OCI-LY7 (cell line): ENCODE results near the gene VASP. TPM values are rescaled to one million over a fixed set of nuclear protein-coding genes. Genes with fewer than 3 reads are reported as not detected.

Source experiments
- BruUV-seq: library from RNA; stranded (reverse); fragments of 400-500 nt; replicated peaks from 2 replicates; lab custom pipeline; 2021; lab: Mats Ljungman, UMichigan
- CTCF ChIA-PET: fragments of 300-600 bp; sonication (Branson Sonifier 250); formaldehyde crosslinking; loops from one replicate; lab custom pipeline; 2022; ENCODE audit warnings: antibody characterized with exemption; ENCODE audit not compliant: unreplicated experiment; lab: Charles Lee
- POLR2A ChIA-PET: fragments of 300-600 bp; sonication (Branson Sonifier 250); formaldehyde crosslinking; loops from one replicate; lab custom pipeline; 2022; ENCODE audit warnings: antibody characterized with exemption; lab: Charles Lee
- DNase-seq: peaks from one replicate; pipeline ENCODE4 v3.0.0-alpha.2; 2015; ENCODE audit warnings: low spot score
- H2AFZ ChIP-seq: fragments of 200-600 bp; sonication (generic), shearing (Covaris generic); 2 replicates; pipeline ENCODE4 v1.6.1; 2014; ENCODE audit warnings: mild to moderate bottlenecking, antibody characterized with exemption, low read length, moderate library complexity
- H3K27ac ChIP-seq: fragments of 200-600 bp; sonication (generic); 2 replicates; pipeline ENCODE4 v1.5.1; 2014; ENCODE audit warnings: mixed run types, low read depth, mild to moderate bottlenecking, moderate library complexity, low read length, inconsistent platforms; ENCODE audit not compliant: poor library complexity, severe bottlenecking
- H3K36me3 ChIP-seq: fragments of 200-600 bp; sonication (generic); 2 replicates; pipeline ENCODE4 v1.6.1; 2014; ENCODE audit warnings: mild to moderate bottlenecking, antibody characterized with exemption, low read length, moderate library complexity, mixed read lengths; ENCODE audit not compliant: insufficient read depth
- H3K4me1 ChIP-seq: fragments of 200-600 bp; sonication (generic); 2 replicates; pipeline ENCODE4 v1.5.1; 2014; ENCODE audit warnings: mild to moderate bottlenecking, low read length; ENCODE audit not compliant: insufficient read depth, poor library complexity, severe bottlenecking
- H3K4me2 ChIP-seq: fragments of 200-600 bp; sonication (generic); 2 replicates; pipeline ENCODE4 v1.6.1; 2014; ENCODE audit warnings: mild to moderate bottlenecking, low read length
- H3K4me3 ChIP-seq: fragments of 200-600 bp; sonication (generic); 2 replicates; pipeline ENCODE4 v1.5.1; 2014; ENCODE audit warnings: mild to moderate bottlenecking, low read depth, low read length; ENCODE audit not compliant: poor library complexity, severe bottlenecking
- H3K79me2 ChIP-seq: fragments of 200-600 bp; sonication (generic); 2 replicates; pipeline ENCODE4 v1.6.1; 2016; ENCODE audit warnings: low read depth, mild to moderate bottlenecking, low read length, moderate library complexity, mixed read lengths; ENCODE audit not compliant: insufficient read depth
- H3K9me2 ChIP-seq: fragments of 200-600 bp; sonication (generic); 2 replicates; pipeline ENCODE4 v1.6.1; 2016; ENCODE audit warnings: mild to moderate bottlenecking, low read length, mixed read lengths; ENCODE audit not compliant: insufficient read depth
- H3K9me3 ChIP-seq: fragments of 200-600 bp; sonication (generic); 2 replicates; pipeline ENCODE4 v1.6.1; 2014; ENCODE audit warnings: mild to moderate bottlenecking, mixed run types, low read length, mixed read lengths
- H4K20me1 ChIP-seq: fragments of 200-600 bp; sonication (generic); 2 replicates; pipeline ENCODE4 v1.6.1; 2014; ENCODE audit warnings: mild to moderate bottlenecking, antibody characterized with exemption, low read length, moderate library complexity, mixed read lengths; ENCODE audit not compliant: insufficient read depth
- EZH2phosphoT487 ChIP-seq: fragments of 200-600 bp; sonication (generic); IDR thresholded peaks from 2 replicates; pipeline ENCODE4 v1.6.1; 2018; ENCODE audit warnings: low read depth, borderline replicate concordance, mild to moderate bottlenecking, mixed run types, antibody characterized with exemption, low read length, moderate library complexity, mixed read lengths
- intact Hi-C: fragments of 100-400 bp; cut with micrococcal nuclease; formaldehyde crosslinking; loops from one replicate; pipeline ENCODE4 v1.10.0; 2022; ENCODE audit not compliant: unreplicated experiment
- total RNA-seq, 2 experiments: library from RNA; depleted of rRNA in 1 of 2; stranded (reverse); fragments of >200 nt in 1 of 2; shearing (Covaris generic) in 1 of 2; gene quantifications; 2 replicates each; pipeline ENCODE4 v1.2.3, GENCODE V29; 2014 to 2022
- TF ChIP-seq, protein P1 (sequence below): fragments of 200-600 bp; sonication (generic); conservative IDR thresholded peaks from 2 replicates; pipeline ENCODE4 v1.5.1; 2014; ENCODE audit warnings: mild to moderate bottlenecking, antibody characterized with exemption, low read length, moderate library complexity, mixed read lengths

VASP gene
- total RNA-seq, 2 experiments from 2014 or later: 39.6 to 62.8 TPM

DNA sequence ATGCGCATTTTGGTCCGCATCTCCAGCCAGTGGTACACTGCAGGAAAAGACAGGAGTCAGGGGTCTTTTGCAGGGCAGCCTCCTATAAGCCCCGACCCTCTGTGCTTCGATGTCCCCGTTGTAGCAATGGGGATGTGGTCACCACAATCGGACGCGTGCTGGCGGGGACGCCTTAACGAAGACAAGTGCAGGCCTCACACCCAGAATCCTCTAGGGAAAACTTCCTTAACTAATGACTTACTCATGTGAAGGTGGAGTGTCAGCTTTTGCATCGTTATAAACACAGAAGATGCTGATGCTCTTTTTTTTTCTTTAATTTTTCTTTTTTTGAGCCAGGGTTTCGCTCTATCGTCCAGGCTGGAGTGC lies 22.1 kb downstream of the VASP start:
- no peaks in the 10 kb centered on the region for H3K79me2 ChIP-seq
- DNase-seq: no peak
- no peak overlapping the region for H2AFZ ChIP-seq
- ChIA-PET POLR2A (no interaction called here), CTCF (no interaction called here)
- no TSS peak for BruUV-seq
- H3K4me1 ChIP-seq: no peaks in the 10 kb centered on the region
- H3K4me3 ChIP-seq: no peak overlapping the region
- no peak for TF ChIP-seq EZH2phosphoT487
- TF ChIP-seq, protein P1, sequence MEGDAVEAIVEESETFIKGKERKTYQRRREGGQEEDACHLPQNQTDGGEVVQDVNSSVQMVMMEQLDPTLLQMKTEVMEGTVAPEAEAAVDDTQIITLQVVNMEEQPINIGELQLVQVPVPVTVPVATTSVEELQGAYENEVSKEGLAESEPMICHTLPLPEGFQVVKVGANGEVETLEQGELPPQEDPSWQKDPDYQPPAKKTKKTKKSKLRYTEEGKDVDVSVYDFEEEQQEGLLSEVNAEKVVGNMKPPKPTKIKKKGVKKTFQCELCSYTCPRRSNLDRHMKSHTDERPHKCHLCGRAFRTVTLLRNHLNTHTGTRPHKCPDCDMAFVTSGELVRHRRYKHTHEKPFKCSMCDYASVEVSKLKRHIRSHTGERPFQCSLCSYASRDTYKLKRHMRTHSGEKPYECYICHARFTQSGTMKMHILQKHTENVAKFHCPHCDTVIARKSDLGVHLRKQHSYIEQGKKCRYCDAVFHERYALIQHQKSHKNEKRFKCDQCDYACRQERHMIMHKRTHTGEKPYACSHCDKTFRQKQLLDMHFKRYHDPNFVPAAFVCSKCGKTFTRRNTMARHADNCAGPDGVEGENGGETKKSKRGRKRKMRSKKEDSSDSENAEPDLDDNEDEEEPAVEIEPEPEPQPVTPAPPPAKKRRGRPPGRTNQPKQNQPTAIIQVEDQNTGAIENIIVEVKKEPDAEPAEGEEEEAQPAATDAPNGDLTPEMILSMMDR: no peak
- no peak overlapping the region for H3K27ac ChIP-seq
- H3K36me3 ChIP-seq: peaks cover 22% of the 10 kb centered on the region; the same call in 1 of the 2 replicates
- H3K4me2 ChIP-seq: no peak overlapping the region
- peaks cover 8% of the 10 kb centered on the region; the same call in 1 of the 2 replicates for H3K9me3 ChIP-seq
- intact Hi-C loops: no loop called here
- no peaks in the 10 kb centered on the region for H4K20me1 ChIP-seq
- H3K9me2 ChIP-seq: no peaks in the 10 kb centered on the region

DNA sequence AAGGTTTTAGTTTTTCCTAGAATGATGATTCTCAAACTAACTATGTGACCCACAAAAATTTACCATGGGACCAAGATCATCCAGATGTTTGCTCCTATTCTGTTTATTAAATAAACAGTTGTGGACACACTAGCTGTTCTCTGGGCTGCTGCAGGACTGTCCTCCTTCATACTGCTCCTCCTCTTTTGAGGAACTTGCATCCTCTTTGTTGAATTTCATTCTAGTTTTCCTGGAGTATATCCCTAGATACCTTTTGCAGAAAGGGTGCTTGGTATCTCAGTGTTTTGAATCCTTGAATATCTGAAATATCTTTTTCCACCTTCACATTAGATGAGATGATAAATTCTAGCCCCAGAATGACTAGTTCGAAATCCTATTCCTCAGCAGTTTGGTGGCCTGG lies 24.1 kb downstream of the VASP start:
- peaks cover 8% of the 10 kb centered on the region; the same call in 1 of the 2 replicates for H3K9me3 ChIP-seq
- H2AFZ ChIP-seq: no peak overlapping the region
- no peaks in the 10 kb centered on the region for H3K79me2 ChIP-seq
- no peaks in the 10 kb centered on the region for H3K9me2 ChIP-seq
- CTCF ChIA-PET: no interaction called here
- intact Hi-C loops: no loop called here
- POLR2A ChIA-PET: no interaction called here
- no TSS peak for BruUV-seq
- no peak for DNase-seq
- no peak overlapping the region for H3K27ac ChIP-seq
- H3K4me3 ChIP-seq: no peak overlapping the region
- H3K36me3 ChIP-seq: peaks cover 6% of the 10 kb centered on the region; the same call in 1 of the 2 replicates
- TF ChIP-seq, protein P1: no peak
- no peak for TF ChIP-seq EZH2phosphoT487
- H3K4me1 ChIP-seq: no peaks in the 10 kb centered on the region
- H3K4me2 ChIP-seq: no peak overlapping the region
- H4K20me1 ChIP-seq: no peaks in the 10 kb centered on the region

DNA sequence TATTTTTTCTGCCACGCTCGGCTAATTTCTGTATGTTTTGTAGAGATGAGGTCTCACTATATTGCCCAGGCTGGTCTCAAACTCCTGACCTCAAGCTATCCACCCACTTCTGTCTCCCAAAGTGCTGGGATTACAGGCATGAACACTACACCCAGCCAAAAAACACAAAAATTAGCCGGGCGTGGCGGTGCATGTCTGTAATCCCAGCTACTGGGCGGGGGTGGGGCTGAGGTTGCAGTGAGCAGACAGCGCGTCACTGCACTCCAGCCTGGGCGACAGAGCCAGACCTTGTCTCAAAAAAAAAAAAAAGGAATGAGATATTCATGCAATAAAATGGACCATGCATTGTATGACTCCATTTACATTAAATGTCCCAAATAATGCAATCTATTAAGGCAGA lies 32.2 kb downstream of the VASP start:
- H3K9me2 ChIP-seq: no peaks in the 10 kb centered on the region
- no peak overlapping the region for H3K4me3 ChIP-seq
- no peaks in the 10 kb centered on the region for H3K36me3 ChIP-seq
- DNase-seq: no peak
- no peaks in the 10 kb centered on the region for H3K79me2 ChIP-seq
- no peak for TF ChIP-seq EZH2phosphoT487
- TF ChIP-seq, protein P1: no peak
- no peaks in the 10 kb centered on the region for H4K20me1 ChIP-seq
- no peak overlapping the region for H2AFZ ChIP-seq
- H3K4me2 ChIP-seq: no peak overlapping the region
- intact Hi-C loops: no loop called here
- ChIA-PET CTCF (no interaction called here), POLR2A (interaction anchor here (0.6 kb wide), 1 partner anchor 1779 kb away, joined by 3 read pairs; no protein-coding TSS in a partner anchor)
- peaks cover 24% of the 10 kb centered on the region for H3K4me1 ChIP-seq
- no peak overlapping the region for H3K27ac ChIP-seq
- peaks cover 11% of the 10 kb centered on the region; the same call in 1 of the 2 replicates for H3K9me3 ChIP-seq
- no TSS peak for BruUV-seq
